ENCODE results near the gene NCBP2L. TPM values are rescaled to one million over a fixed set of nuclear protein-coding genes. Genes with fewer than 3 reads are reported as not detected.

The NCBP2L gene
- total and polyA plus RNA-seq, 9 donors: 0.20 to 1.6 (median 0.52) TPM; not detected in 1

DNA sequence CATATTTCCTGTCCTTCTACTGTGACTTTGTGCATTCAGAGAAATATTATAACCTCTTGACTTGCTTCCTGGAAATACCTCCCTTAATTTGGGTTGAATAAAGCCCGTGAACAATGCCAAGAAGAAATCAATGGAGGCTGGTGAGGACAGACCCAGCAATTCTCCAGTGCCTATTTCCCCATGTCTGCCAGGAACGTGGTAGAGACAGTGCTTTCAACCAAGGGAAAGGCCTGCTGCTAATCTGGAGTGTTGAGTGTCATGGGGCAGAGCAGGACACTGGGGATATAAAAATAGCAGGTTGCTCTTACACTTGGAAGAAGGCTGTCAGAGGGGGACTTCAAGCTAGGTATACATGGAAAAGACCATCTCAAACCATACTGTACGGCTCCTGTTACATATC is 21.8 kb upstream of the NCBP2L start:
- Histone ChIP-seq H3K9me3 (no peaks in the 10 kb centered on the region), H3K4me1 (ENCODE audit: insufficient read depth) (peaks cover 8% of the 10 kb centered on the region), H3K36me3 (no peaks in the 10 kb centered on the region), H3K27ac (no peak overlapping the region), H3K27me3 (no peaks in the 10 kb centered on the region), H3K4me3 (no peak overlapping the region)
- WGBS, 3 donors: 63 to 65% (median 64%) methylated on average over 3 of the region's 3 CpGs
- DNase-seq: no peak
- intact Hi-C loops (cut with DNase I): no loop called here
- no peak for TF ChIP-seq CTCF (IDR thresholded peaks at IDR 0.05)
- no peak for TF ChIP-seq EP300 (IDR thresholded peaks at IDR 0.05)
- TF ChIP-seq POLR2A (IDR thresholded peaks at IDR 0.05): no peak

DNA sequence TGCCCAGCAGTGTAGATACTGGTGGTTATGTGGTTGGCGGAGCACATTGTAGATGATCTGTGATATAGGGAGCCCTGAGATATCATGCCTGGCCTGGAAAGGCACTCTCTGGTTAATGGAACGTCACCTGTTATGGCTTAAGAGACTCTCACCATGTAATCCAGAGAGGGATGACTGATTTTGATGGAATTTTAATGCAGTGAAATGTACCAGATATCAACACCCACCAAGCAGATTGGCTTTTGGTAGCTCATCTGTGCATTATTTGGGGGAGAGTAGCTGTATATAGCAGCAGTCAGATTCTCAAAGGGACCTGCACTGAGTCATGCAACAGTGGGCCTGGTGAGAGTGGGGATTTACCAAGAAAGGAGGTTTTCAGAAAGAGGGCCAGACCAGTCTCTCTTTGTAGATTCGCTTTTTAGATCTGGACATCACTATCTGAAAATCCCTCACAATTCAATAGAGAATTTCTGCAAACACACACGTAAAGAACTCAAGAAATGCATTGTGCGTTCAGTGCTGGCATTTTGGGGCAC is 19.2 kb upstream of the NCBP2L start:
- no peak for DNase-seq
- no peak for TF ChIP-seq POLR2A (IDR thresholded peaks at IDR 0.05)
- TF ChIP-seq CTCF (IDR thresholded peaks at IDR 0.05): no peak
- TF ChIP-seq EP300 (IDR thresholded peaks at IDR 0.05): no peak
- Histone ChIP-seq H3K4me1 (ENCODE audit: insufficient read depth) (peaks cover 1% of the 10 kb centered on the region), H3K9me3 (no peaks in the 10 kb centered on the region), H3K36me3 (no peaks in the 10 kb centered on the region), H3K4me3 (no peak overlapping the region), H3K27ac (no peak overlapping the region), H3K27me3 (no peaks in the 10 kb centered on the region)
- intact Hi-C loops (cut with DNase I): no loop called here
- WGBS, 3 donors: 73 to 87% (median 77%) methylated on average over 5 of the region's 5 CpGs

- no peak overlapping the region for H3K27ac ChIP-seq
- TF ChIP-seq POLR2A (IDR thresholded peaks at IDR 0.05): no peak
- TF ChIP-seq EP300 (IDR thresholded peaks at IDR 0.05): no peak
- no peak for TF ChIP-seq CTCF (IDR thresholded peaks at IDR 0.05)
Observed at GRCh38 chrX:107760304-107761077, 17.0 kb upstream of the NCBP2L start.

DNA sequence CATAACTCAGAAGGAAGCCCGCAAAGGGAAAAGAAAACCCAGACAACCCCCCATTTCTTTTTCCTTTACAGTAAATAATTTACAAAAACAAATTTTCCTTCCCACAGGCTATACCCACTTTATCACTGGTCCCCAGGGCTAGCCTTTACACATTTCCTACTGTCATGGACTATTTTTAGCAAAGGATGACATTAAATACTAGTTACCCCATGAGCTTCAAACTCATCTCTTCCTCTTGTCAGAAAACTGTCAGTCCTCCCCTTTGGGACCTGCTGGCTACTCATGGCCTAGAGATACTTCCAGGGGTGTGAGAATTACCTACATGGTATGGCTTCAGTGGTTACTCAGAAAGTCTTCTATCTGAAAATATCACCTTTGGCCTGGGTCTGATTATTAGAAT is 13.9 kb upstream of the NCBP2L start:
- Histone ChIP-seq H3K9me3 (no peaks in the 10 kb centered on the region), H3K36me3 (no peaks in the 10 kb centered on the region), H3K27ac (no peak overlapping the region), H3K4me1 (ENCODE audit: insufficient read depth) (no peaks in the 10 kb centered on the region), H3K27me3 (no peaks in the 10 kb centered on the region), H3K4me3 (no peak overlapping the region)
- no peak for TF ChIP-seq CTCF (IDR thresholded peaks at IDR 0.05)
- TF ChIP-seq EP300 (IDR thresholded peaks at IDR 0.05): no peak
- no peak for TF ChIP-seq POLR2A (IDR thresholded peaks at IDR 0.05)
- 84 to 93% (median 85%) methylated on average over 1 of the region's 1 CpG for WGBS, 3 donors
- intact Hi-C loops (cut with DNase I): no loop called here
- no peak for DNase-seq

More at GRCh38 chrX:107760304-107761077, 17.0 kb upstream of the NCBP2L start:
- Histone ChIP-seq H3K36me3 (no peaks in the 10 kb centered on the region), H3K9me3 (no peaks in the 10 kb centered on the region), H3K4me3 (no peak overlapping the region), H3K27me3 (no peaks in the 10 kb centered on the region), H3K4me1 (ENCODE audit: insufficient read depth) (peaks cover 1% of the 10 kb centered on the region)
- intact Hi-C loops (cut with DNase I): no loop called here
- WGBS, 3 donors: 75 to 86% (median 81%) methylated on average over 5 of the region's 5 CpGs
- no peak for DNase-seq

Measured in ovary (tissue), 9 donors.